ENCODE results near the gene MAP7.
"Not testable (repeated sequence)": the region's sequence is repeated elsewhere in the genome, so short reads cannot be mapped to it uniquely, and the experiment has no call there.

The MAP7 gene

DNA sequence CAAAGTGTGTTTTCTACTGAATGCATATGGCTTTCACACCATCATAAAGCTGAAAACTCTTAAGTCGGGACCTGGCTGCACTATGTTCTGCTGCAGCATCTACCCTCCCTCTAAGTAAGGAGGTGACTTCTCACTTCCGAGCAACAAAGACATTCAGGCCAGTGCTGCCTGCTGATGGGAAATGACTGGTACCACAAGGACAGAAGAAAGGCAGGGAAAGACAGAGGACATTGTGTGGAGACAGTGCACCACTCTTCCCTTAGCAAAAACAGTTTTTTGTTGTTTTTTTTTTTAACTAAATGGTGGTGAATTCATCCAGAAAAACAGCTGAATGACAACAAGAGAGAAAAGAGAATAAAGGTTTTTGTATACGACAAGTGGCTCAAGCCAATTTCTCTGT, 81.5 kb downstream of the MAP7 start:
- DNase-seq (ENCODE audit: low spot score), result no peak

DNA sequence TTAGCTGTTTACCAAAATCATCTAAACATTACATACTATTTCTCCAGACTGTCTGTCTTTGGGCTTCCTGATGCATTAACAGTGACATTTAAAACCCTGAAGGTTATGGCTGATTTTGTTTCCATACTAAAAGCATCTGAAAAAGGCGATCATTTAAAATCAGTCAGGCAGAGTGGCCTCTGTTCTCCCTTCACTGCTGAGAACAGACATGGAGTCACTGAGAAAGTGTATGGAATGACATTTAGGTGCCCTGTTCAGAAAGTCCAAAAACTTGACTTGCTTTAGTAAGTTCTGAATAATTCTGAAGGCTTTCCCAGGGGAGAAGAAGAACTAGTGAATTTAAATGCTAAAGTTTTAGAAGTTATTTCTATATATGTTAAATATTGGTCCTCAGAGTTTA, 83.0 kb downstream of the MAP7 start:
- no peak for DNase-seq (ENCODE audit: low spot score)

DNA sequence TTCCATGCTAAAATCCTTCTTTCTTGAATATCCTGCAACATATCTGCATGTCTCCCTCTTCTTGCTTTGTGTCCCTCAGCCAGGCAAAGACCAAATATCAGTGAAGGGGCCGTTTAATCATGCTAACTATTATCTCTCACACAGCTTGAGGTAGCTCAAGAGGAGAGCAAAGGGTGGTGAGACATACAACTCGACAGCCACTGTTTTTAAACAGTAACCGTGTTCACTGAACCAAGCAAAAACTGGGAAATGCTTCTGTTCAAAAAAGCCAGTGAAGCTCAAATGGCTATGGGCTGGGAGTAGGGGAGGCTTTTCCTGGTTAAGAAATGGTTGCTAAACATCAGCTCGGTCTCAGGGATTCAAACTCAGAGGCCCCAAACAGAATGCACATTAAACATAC, 83.4 kb downstream of the MAP7 start:
- no peak for DNase-seq (ENCODE audit: low spot score)

DNA sequence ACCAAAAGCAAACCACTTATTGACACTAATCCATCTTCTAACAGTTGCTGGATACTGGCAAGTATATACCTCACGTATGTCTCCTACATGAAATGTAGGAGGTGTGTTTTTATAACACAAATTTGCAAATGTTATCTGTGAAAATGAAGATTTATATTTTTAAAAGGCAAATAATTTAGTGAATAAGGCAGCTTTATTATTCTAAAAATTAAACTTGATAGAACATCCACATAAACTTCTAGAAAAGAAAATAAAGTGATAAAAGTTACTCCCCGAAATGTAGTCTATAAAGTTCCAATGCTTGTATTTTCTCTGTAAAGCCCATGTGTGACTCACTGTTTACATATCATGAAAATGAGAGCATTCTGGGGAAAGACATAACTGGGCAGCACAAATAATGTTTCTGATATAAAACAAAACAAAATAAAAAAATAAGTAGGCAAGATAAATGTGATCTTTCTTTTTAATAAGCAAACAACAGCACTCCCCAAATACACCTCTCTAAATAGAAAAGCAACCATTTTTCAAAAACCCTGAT, 84.4 kb downstream of the MAP7 start:
- DNase-seq (ENCODE audit: low spot score), result no peak

DNA sequence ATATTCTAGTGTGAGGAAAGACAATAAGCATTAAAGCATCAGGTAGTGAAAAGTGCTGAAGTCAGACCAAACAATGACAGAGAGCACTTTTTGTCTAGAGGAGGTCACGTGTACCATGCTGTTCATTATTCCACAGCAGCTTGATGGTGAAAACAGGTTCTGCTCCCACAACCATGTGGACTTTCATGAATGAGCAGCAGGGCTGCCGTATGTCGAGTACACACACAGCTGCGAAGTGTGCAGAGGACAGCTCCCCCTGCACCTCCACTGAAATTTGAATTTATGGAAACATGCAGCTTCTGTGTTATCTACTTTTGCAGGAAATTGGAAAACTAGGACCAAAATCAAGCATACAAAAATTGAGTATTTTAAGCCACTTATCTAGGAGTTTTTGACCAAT, 85.3 kb downstream of the MAP7 start:
- DNase-seq (ENCODE audit: low spot score), result no peak

DNA sequence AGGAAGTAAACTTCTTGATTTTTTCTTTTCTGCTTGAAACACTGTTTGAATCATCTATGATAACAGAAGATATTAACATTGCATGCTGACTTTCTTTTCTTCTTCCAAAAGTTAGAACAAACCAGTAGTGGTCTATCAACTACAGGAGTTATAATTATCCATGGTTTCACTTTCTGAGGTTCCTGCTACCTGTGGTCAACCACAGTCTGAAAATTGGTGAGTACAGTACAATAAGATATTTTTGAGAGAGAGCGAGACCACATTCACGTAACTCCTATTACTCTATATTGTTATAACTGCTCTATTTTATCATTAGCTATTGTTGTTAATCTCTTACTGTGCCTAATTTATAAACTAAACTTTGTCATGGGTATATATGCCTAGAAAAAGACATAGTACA, 86.1 kb downstream of the MAP7 start:
- no peak for DNase-seq (ENCODE audit: low spot score)

DNA sequence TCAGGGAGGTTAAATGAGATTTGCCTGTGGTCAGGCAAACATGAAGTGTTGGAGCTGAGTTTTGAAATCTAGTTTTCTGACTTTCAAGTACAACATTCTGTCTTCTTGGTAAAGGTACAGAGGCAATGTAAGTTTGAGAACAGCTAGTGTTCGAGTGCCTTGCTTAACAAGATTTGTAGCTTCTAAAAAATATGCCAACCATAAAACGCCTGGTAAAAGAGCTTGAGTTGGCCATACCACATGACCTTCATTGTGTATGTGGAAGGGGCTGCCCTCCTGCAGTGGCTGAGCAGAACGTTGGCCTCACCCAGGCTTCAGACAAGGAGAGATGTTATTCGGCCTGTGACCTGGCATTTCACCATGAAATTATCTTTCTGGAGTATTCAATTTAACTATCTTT, 86.5 kb downstream of the MAP7 start:
- no peak for DNase-seq (ENCODE audit: low spot score)

DNA sequence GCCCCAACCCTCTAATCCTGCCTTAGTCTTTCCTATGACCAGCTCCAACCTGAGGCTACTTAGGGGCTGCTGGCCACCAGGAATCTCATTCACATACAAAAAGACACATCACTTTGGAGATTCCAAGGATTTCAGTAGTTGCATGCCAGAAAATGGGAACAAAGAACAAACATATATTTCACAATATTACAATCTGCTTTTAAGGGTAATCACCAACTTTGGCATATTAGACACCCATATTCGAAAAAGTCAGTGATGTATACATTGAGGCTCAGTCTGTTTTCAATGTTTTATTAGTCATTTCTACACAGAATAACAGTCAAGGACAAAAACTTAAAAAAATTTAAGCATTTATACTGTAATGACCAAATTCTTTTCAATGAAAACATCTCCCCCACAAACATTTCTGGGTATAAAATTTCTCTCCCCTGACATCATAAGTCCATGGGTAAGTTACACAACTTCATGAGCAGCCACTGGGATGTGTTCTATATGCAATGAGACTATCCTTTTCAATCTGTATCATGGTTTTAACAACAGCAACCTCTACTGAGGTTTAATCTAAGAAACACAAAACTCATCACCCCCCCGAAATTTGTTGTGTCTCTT, 103.5 kb downstream of the MAP7 start:
- no peak for DNase-seq (ENCODE audit: low spot score)

DNA sequence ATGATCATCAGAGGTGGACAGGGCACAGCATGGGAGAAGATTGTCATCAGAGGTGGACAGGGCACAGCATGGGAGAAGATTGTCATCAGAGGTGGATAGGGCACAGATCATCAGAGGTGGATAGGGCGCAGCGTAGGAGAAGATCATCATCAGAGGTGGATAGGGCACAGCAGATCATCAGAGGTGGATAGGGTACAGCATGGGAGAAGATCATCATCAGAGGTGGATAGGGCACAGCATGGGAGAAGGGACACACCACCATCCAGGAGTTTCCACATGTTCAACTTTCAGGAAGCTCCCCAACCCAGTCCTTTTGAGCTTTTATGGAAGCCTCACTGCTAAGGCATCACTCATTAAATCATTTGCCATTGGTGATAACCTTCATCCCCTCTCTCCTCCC, 104.1 kb downstream of the MAP7 start:
- DNase-seq (ENCODE audit: low spot score), result no peak

DNA sequence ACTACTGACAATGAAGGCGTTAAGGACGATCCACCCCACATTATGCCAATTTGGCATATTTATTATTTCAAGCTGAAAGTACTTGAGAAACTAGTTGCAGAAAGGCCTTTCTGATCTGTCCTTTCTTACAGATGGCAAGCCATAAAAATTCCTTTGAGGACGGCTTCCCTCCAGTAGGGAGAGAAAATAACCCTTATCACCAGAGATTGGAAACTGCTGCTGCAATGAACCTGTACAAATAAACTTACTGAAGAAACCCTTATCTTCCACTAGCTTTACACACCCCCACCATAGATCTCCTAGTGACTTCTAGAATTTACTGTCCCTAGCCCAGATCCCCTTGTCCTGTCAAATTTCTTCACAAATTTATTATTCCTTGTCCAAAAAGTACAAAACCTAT, 105.2 kb downstream of the MAP7 start:
- no peak for DNase-seq (ENCODE audit: low spot score)

DNA sequence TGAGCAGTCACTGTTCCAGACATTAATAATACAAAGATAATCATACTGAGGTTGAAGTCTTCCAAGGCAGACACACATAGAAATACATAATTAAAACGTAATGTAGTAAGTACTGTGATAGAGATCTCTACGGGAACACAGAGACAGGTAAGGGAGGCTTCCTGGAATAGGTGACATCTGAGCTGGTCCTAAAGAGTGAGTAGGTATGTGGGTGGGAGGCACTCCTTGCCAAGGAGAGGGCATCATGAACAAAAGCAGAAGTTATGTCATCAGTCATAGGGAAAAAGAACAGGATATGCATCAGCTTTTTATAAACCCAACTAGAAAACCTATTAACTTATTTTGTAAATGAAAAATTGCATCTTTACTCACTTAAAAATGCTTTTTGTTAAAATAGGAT, 110.0 kb downstream of the MAP7 start:
- no peak for DNase-seq (ENCODE audit: low spot score)

DNA sequence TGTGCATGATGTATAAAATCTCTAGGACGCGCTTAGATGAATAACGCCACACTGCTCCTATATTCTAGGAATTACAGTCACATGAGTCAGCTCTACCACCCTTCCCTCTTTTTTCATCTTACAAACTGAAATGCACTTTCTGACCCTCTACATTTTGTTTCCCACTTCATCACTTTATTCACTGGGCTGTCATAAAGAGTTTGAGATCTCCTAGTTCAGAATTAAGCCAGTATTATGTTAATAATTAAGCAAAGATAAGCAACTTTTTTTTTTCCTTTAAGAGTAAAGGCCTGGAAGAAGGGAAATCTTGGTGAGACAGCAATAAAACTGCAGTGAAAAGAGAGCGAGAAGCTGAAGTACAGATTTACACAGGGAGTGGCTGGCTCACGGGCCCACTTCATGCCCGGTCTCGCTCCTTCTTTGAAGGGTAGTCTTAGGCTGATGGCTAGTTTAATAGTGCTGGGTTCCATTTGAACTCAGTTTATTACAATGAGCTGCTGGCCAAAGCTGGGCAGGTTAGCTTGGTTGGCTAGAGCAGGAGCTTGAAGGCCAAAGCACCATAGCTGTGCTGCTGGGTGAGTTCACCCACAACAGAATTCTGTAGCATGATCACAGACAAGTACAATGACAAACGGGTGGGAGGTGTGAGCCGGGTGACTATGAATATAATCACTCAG, 110.6 kb downstream of the MAP7 start:
- no peak for DNase-seq (ENCODE audit: low spot score)

DNA sequence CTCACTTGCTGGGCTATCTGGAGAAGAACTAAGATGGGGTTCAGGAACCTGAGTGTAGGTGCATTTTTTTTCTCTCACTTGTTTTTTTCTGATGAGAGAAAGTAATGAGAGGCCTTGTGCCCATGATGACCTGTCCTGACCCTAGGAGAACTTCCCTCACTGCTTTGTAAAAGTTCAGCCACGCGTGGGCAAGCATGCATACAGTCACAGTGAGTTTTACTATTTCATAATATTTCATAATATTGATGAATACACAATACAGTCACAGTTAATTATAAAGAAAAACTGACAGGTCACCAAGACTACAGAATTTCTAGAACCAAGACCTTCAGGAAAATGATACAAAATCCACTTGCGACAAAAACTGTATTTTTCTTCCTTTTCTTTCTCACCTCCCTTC, 111.8 kb downstream of the MAP7 start:
- DNase-seq (ENCODE audit: low spot score), result no peak

DNA sequence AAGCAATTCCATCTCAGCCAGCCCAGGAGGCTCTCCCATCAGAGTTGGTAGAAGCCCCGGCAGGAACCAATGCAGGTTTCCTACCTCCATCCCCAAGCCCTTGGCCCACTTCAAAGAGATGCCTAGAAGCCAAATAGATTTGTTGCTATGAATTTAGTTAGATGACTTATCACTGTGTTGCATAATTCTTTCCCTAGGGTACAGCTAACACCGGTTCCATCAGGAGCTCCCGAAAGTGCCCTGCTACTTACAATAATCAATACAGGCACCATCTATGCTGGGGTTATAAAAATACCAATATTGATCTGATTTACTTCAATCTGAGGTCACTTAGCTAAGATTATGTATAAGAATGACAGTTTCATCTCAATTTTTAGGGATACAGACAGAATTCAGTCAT, 113.0 kb downstream of the MAP7 start:
- no peak for DNase-seq (ENCODE audit: low spot score)

DNA sequence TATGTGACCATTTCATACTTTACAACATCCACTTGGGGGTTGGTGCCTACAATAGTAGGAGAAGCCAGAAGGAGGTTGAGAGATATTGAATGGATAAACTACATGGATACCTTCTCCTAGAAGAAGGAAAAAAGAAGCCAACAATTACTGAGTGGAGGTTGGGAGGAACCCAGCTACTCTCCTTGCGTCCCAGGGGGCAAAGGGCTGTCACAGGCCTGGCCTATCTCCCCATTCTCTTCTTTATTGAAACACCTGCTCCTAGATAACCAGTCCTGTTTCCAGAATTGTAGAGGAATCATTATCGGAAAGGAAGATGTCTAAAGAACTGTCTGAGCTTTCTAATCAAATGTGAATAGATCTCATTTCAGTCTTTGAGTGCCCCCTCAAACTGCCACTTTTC, 115.1 kb downstream of the MAP7 start:
- no peak for DNase-seq (ENCODE audit: low spot score)

DNA sequence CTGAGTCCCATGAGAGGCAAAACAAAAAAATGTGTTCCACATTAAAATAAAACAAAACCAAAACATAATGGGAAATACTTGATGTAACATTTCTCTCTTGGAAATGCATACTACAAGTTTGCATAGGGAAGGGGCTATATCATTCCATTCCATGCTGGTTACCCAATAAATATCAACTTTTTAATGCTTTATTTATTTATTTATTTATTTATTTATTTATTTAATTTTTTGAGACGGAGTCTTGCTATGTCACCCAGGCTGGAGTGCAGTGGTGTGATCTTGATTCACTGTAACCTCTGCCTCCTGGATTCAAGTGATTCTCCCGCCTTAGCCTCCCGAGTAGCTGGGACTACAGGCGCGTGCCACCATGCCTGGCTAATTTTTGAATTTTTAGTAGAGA, 118.9 kb downstream of the MAP7 start:
- DNase-seq (ENCODE audit: low spot score), result not testable (repeated sequence)

DNA sequence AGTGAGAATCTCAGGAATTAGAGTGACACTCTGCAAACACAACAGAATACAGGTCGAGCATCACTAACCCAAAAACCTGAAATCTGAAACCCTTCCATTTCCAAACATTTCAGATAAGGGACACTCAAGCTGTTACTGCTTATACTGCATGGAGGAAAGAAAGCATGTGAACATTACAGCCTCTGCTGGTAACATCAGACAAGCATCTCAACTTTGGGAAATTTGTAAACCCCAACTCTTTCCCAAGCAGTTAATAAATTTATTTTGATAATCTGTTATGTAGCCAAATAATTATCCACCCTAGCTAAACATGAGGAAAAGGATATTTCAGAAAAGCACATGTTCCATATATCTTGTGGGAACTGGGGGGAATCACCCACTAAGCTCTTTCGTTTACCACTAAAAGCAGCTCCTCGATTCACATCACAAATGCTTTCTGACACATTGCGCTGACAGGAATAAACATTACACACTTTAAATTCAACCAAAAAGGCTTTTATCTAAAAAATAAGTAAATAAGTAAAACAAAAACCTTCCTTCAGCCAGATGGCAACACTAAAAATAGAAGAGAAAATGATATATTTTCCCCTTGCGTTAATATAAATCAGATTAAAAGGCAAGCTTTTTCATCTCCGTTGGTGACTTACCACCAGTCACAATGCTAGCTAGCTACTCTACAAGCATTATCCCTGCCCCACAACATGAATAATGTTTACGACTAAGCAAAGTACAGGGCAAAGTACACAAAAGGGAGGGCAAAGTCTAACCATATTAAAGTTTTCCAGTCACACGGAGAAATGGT, 120.8 kb downstream of the MAP7 start:
- no peak for DNase-seq (ENCODE audit: low spot score)

DNA sequence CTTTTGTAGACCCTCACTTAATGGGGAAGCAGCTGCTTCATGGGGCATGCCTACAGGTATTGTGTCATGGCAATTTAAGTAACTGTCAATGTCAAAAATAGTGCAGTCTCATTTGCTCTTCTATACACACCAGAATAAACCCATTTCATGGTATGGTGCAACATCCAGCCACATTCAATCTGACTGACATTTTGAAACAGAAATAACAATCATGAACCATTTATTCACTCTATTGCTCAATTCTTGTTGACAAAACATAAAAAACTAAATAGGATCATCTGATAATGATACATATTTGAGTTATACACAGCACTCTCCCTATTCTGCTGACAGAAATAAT, 122.9 kb downstream of the MAP7 start:
- no peak for DNase-seq (ENCODE audit: low spot score)

DNA sequence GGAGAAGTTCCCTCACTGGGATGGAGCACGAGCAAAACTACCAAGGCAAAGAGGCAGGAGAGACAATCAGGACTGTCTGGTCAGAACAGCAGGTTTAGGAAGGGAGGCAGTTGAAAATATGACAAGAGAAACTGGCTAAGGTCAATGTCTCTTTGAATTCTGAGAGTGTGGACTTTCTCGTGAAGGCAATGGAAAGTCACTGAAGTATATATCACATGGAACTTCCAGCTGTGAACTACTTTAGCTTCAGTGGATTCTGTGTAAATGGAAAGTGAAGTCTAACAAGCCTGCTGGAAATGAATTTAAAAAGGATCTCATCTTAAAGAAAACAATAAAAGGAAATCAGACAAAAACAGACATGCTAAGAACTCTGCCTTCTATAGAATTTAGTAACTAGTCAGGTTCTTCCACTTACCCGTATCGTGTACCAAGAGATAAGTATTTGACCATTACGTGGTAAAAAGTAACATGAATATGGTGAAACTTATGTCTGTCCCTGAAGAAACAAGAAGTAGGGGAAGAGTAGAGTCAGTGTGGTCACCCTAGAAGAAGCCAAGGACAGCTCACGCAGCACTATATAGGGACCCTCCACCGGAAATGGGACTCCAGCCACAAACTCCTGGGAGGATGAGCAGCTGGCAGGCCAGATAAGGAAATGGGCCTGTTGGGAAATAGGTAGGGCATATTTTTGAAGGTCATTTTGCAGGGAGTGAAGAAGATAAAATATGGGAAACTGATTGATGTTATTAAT, 123.4 kb downstream of the MAP7 start:
- no peak for DNase-seq (ENCODE audit: low spot score)

DNA sequence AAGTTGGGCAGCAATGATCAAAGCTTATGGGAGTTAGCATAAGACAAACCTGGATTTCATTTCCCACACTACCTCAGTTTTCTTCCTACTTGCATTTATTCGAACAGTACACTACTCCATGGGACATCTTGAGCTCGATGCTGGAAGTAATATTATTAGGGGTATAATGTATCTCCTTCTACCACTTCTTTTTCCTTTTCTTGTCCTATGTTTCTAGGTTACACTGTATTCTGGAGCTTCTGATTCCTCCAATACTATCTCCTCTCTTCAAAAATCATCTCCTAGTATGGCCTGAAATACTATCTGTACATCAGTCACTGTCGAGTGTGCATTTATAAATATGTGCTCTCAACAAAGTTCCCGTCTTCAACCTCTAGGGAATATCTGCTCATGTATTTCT, 124.4 kb downstream of the MAP7 start:
- DNase-seq (ENCODE audit: low spot score), result no peak

DNA sequence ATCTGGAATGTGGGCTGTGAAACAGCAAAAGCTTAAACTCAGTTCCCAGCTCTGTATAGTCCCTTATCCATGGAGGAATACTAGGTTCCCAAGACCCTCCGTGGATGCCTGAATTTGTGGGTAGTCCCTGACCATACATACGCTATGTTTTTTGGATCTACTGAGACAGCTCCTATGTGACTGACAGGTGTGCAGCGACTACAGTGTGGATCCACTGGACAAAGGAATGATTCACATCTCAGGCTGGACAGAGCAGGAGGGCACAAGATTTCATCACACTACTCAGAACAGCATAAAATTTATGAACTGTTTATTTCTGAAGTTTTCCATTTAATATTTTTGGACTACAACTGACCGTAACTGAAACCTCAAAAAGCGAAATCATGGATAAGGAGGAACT, 125.3 kb downstream of the MAP7 start:
- DNase-seq (ENCODE audit: low spot score), result no peak

DNA sequence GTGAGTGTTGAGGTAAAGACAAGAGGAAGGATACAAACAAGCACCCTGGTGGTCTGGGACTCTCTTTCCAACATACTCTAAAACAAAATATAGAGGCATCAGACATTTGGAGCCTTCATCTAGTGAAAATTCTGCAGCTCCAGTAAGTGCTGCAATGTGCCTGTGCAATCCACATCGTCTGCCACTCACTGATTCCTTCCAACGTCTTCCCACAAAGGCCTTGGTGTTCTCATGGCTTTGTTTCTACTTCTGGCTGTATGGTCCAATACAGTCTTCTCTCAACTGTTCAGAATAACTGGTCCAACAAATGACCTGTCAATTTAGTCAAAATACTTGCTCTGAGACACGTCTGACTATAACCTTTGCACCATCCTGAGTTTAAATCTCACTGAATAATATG, 125.8 kb downstream of the MAP7 start:
- no peak for DNase-seq (ENCODE audit: low spot score)

All from hematopoietic multipotent progenitor cell treated with erythropoietin and hydrocortisone succinate and interleukin-3 and kit ligand, for 15 days (in vitro differentiated cells).